ENCODE measurements around the gene EIF4G1. TPM values are rescaled to one million over a fixed set of nuclear protein-coding genes. Genes with fewer than 3 reads are reported as not detected.

The EIF4G1 gene
- total and polyA plus RNA-seq, 2 of the 8 experiments (the other 6 are each of a cell fraction or from before 2014, with no cell fraction given) = 318 to 473 TPM

GRCh38 chr3:184381261-184382224 is 67.1 kb downstream of the EIF4G1 start (continued):
- TF ChIP-seq, protein P1, sequence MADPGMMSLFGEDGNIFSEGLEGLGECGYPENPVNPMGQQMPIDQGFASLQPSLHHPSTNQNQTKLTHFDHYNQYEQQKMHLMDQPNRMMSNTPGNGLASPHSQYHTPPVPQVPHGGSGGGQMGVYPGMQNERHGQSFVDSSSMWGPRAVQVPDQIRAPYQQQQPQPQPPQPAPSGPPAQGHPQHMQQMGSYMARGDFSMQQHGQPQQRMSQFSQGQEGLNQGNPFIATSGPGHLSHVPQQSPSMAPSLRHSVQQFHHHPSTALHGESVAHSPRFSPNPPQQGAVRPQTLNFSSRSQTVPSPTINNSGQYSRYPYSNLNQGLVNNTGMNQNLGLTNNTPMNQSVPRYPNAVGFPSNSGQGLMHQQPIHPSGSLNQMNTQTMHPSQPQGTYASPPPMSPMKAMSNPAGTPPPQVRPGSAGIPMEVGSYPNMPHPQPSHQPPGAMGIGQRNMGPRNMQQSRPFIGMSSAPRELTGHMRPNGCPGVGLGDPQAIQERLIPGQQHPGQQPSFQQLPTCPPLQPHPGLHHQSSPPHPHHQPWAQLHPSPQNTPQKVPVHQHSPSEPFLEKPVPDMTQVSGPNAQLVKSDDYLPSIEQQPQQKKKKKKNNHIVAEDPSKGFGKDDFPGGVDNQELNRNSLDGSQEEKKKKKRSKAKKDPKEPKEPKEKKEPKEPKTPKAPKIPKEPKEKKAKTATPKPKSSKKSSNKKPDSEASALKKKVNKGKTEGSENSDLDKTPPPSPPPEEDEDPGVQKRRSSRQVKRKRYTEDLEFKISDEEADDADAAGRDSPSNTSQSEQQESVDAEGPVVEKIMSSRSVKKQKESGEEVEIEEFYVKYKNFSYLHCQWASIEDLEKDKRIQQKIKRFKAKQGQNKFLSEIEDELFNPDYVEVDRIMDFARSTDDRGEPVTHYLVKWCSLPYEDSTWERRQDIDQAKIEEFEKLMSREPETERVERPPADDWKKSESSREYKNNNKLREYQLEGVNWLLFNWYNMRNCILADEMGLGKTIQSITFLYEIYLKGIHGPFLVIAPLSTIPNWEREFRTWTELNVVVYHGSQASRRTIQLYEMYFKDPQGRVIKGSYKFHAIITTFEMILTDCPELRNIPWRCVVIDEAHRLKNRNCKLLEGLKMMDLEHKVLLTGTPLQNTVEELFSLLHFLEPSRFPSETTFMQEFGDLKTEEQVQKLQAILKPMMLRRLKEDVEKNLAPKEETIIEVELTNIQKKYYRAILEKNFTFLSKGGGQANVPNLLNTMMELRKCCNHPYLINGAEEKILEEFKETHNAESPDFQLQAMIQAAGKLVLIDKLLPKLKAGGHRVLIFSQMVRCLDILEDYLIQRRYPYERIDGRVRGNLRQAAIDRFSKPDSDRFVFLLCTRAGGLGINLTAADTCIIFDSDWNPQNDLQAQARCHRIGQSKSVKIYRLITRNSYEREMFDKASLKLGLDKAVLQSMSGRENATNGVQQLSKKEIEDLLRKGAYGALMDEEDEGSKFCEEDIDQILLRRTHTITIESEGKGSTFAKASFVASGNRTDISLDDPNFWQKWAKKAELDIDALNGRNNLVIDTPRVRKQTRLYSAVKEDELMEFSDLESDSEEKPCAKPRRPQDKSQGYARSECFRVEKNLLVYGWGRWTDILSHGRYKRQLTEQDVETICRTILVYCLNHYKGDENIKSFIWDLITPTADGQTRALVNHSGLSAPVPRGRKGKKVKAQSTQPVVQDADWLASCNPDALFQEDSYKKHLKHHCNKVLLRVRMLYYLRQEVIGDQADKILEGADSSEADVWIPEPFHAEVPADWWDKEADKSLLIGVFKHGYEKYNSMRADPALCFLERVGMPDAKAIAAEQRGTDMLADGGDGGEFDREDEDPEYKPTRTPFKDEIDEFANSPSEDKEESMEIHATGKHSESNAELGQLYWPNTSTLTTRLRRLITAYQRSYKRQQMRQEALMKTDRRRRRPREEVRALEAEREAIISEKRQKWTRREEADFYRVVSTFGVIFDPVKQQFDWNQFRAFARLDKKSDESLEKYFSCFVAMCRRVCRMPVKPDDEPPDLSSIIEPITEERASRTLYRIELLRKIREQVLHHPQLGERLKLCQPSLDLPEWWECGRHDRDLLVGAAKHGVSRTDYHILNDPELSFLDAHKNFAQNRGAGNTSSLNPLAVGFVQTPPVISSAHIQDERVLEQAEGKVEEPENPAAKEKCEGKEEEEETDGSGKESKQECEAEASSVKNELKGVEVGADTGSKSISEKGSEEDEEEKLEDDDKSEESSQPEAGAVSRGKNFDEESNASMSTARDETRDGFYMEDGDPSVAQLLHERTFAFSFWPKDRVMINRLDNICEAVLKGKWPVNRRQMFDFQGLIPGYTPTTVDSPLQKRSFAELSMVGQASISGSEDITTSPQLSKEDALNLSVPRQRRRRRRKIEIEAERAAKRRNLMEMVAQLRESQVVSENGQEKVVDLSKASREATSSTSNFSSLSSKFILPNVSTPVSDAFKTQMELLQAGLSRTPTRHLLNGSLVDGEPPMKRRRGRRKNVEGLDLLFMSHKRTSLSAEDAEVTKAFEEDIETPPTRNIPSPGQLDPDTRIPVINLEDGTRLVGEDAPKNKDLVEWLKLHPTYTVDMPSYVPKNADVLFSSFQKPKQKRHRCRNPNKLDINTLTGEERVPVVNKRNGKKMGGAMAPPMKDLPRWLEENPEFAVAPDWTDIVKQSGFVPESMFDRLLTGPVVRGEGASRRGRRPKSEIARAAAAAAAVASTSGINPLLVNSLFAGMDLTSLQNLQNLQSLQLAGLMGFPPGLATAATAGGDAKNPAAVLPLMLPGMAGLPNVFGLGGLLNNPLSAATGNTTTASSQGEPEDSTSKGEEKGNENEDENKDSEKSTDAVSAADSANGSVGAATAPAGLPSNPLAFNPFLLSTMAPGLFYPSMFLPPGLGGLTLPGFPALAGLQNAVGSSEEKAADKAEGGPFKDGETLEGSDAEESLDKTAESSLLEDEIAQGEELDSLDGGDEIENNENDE (IDR thresholded peaks at IDR 0.05; ENCODE audit: insufficient replicate concordance, low read length) = no peak
- TF ChIP-seq CBX5 (IDR thresholded peaks at IDR 0.05; ENCODE audit: low read depth, low read length) (no peak), SIRT6 (IDR thresholded peaks at IDR 0.05; ENCODE audit: low read length) (no peak), TAF7 (optimal IDR thresholded peaks at IDR 0.05; ENCODE audit: borderline replicate concordance, low read depth, low read length) (no peak), KDM4A (IDR thresholded peaks at IDR 0.05; ENCODE audit: low read depth, low read length, severe bottlenecking) (peak; percentile 48), EZH2 (IDR thresholded peaks at IDR 0.05; ENCODE audit: low read depth, low read length, severe bottlenecking) (peak; percentile 88), GTF2F1 (IDR thresholded peaks at IDR 0.05; ENCODE audit: borderline replicate concordance, low read depth, low read length) (no peak), NRF1 (IDR thresholded peaks at IDR 0.05; ENCODE audit: low read depth, low read length) (no peak), EGR1 (IDR thresholded peaks at IDR 0.05; ENCODE audit: borderline replicate concordance, low read depth, low read length) (no peak)

All from H1 (cell line).